NCI-H1417 treated with DMSO at 0.1 percent for 48 hours (cell line): ENCODE data around the gene ATP2B2.

ENCODE experiments used
- DNase-seq: peaks from one replicate; lab custom pipeline; 2025; lab: John Stamatoyannopoulos, UW

Gene ATP2B2

GRCh38 chr3:10529809-10530208 is 24.4 kb upstream of the ATP2B2 start:
- no peak for DNase-seq

GRCh38 chr3:10528046-10528445 is 22.7 kb upstream of the ATP2B2 start:
- no peak for DNase-seq

- DNase-seq: no peak
Observed at GRCh38 chr3:10527295-10528001, 22.1 kb upstream of the ATP2B2 start.

GRCh38 chr3:10526366-10526765 is 21.0 kb upstream of the ATP2B2 start:
- DNase-seq: no peak

- DNase-seq: no peak
Observed at GRCh38 chr3:10524799-10525301, 19.5 kb upstream of the ATP2B2 start.

- no peak for DNase-seq
Observed at GRCh38 chr3:10524270-10524669, 18.9 kb upstream of the ATP2B2 start.

- DNase-seq: no peak
Observed at GRCh38 chr3:10523561-10523960, 18.2 kb upstream of the ATP2B2 start.

GRCh38 chr3:10522646-10523303 is 17.4 kb upstream of the ATP2B2 start:
- no peak for DNase-seq

- no peak for DNase-seq
Observed at GRCh38 chr3:10521772-10522441, 16.5 kb upstream of the ATP2B2 start.

- peak; percentile 10 for DNase-seq
Observed at GRCh38 chr3:10520072-10520471, 14.7 kb upstream of the ATP2B2 start.

GRCh38 chr3:10519236-10519635 is 13.8 kb upstream of the ATP2B2 start:
- DNase-seq: no peak

GRCh38 chr3:10518506-10519150 is 13.2 kb upstream of the ATP2B2 start:
- no peak for DNase-seq

- no peak for DNase-seq
Observed at GRCh38 chr3:10517627-10518026, 12.2 kb upstream of the ATP2B2 start.

- DNase-seq: no peak
Observed at GRCh38 chr3:10516544-10517452, 11.4 kb upstream of the ATP2B2 start.

- DNase-seq: no peak
Observed at GRCh38 chr3:10515884-10516495, 10.6 kb upstream of the ATP2B2 start.

- no peak for DNase-seq
Observed at GRCh38 chr3:10515396-10515795, 10.0 kb upstream of the ATP2B2 start.

GRCh38 chr3:10514407-10515069 is 9.2 kb upstream of the ATP2B2 start:
- DNase-seq: no peak

GRCh38 chr3:10513306-10513705 is 7.9 kb upstream of the ATP2B2 start:
- no peak for DNase-seq

GRCh38 chr3:10512687-10513086 is 7.3 kb upstream of the ATP2B2 start:
- DNase-seq: no peak

- DNase-seq: no peak
Observed at GRCh38 chr3:10511809-10512494, 6.6 kb upstream of the ATP2B2 start.
